K562 (cell line): ENCODE data around the gene SOBP. TPM values are rescaled to one million over a fixed set of nuclear protein-coding genes. Genes with fewer than 3 reads are reported as not detected.
A peak's percentile ranks its signal among the peaks of the same experiment; 100 is the strongest.

Experiments
- ATAC-seq: fragments of 200-7000 bp; cut with Tn5 transposase; 3 replicates; pipeline ENCODE4 v1.9.1; 2020; ENCODE audit warnings: moderate library complexity
- BruUV-seq: library from RNA; stranded (reverse); fragments of 400-500 nt; replicated peaks from 2 replicates; lab custom pipeline; 2021; lab: Mats Ljungman, UMichigan
- CTCF ChIA-PET: fragments of 300-600 bp; formaldehyde crosslinking; extraction: SDS; loops from one replicate; lab custom pipeline; 2021; ENCODE audit warnings: low intra/inter-chr PET ratio; lab: Yijun Ruan, JAX
- POLR2A ChIA-PET: fragments of 300-600, 350-650 bp; sonication (Branson Sonifier 250); formaldehyde crosslinking; extraction: SDS; loops from one replicate; lab custom pipeline; 2021; ENCODE audit warnings: antibody characterized with exemption, inconsistent platforms; lab: Yijun Ruan, JAX
- DNase-seq, 4 experiments: peaks; one replicate each; pipeline versions ENCODE4 v3.0.0 to v3.0.0-alpha.2; 2011 to 2018; ENCODE audit warnings: low spot score in 3 of 4, mixed read lengths in 3 of 4; ENCODE audit errors: extremely low read depth in 1 of 4
- FAIRE-seq: peaks from 2 replicates; lab custom pipeline; 2011; peaks lifted over from hg19 to GRCh38; lab: Jason Lieb, UNC
- H2AFZ ChIP-seq: 2 replicates; pipeline ENCODE4 v1.6.0; 2011; ENCODE audit warnings: low read depth, low read length, control low read depth, inconsistent platforms
- H3K27ac ChIP-seq: fragments of 200-600 bp; 3 replicates; pipeline ENCODE4 v1.8.0; 2011; ENCODE audit warnings: low read depth, mild to moderate bottlenecking, control low read depth, inconsistent platforms, low read length, moderate library complexity, mixed read lengths; ENCODE audit errors: extremely low read depth
- H3K27me3 ChIP-seq, 2 experiments: fragments of 300-600 bp in 1 of 2; 2 replicates in 1 of 2; 3 replicates in 1 of 2; pipeline versions ENCODE4 v1.6.0 to v1.8.0; 2011; ENCODE audit warnings: inconsistent platforms in 2 of 2, low read length in 2 of 2, mild to moderate bottlenecking in 1 of 2, mixed read lengths in 1 of 2, moderate library complexity in 1 of 2; ENCODE audit not compliant: control insufficient read depth in 2 of 2, insufficient read depth in 2 of 2
- H3K36me3 ChIP-seq: fragments of 300-600 bp; 3 replicates; pipeline ENCODE4 v1.8.0; 2011; ENCODE audit warnings: mild to moderate bottlenecking, low read length, inconsistent platforms; ENCODE audit not compliant: control insufficient read depth, insufficient read depth
- H3K4me1 ChIP-seq, 2 experiments: fragments of 200-600 bp in 1 of 2; replicated peaks in 1 of 2; 2 replicates in 1 of 2; 3 replicates in 1 of 2; pipeline versions ENCODE4 v1.5.1 to v1.8.0; 2011; ENCODE audit warnings: inconsistent platforms in 2 of 2, low read length in 2 of 2, mild to moderate bottlenecking in 1 of 2, mixed read lengths in 1 of 2, moderate library complexity in 1 of 2; ENCODE audit not compliant: control insufficient read depth in 2 of 2, insufficient read depth in 2 of 2
- H3K4me2 ChIP-seq: 2 replicates; pipeline ENCODE4 v1.6.1; 2011; ENCODE audit warnings: low read length, control low read depth, inconsistent platforms, mixed read lengths; ENCODE audit not compliant: insufficient read depth
- H3K4me3 ChIP-seq: fragments of 200-600 bp; sonication (generic), shearing (Covaris generic); 2 replicates; pipeline ENCODE4 v1.5.1; 2016; ENCODE audit warnings: control low read depth, inconsistent platforms
- H3K79me2 ChIP-seq: fragments of 200-600 bp; 3 replicates; pipeline ENCODE4 v1.8.0; 2011; ENCODE audit warnings: low read length, inconsistent platforms; ENCODE audit not compliant: control insufficient read depth, insufficient read depth
- H3K9ac ChIP-seq, 2 experiments: 2 replicates each; pipeline versions ENCODE4 v1.6.0 to v1.6.1; 2011; ENCODE audit warnings: low read depth in 2 of 2, low read length in 2 of 2, control low read depth in 1 of 2, inconsistent platforms in 1 of 2, mild to moderate bottlenecking in 1 of 2, mixed read lengths in 1 of 2; ENCODE audit not compliant: insufficient read depth in 1 of 2
- H3K9me1 ChIP-seq: one replicate; pipeline ENCODE4 v1.6.0; 2011; ENCODE audit warnings: inconsistent platforms, mild to moderate bottlenecking, low read length, moderate library complexity; ENCODE audit not compliant: control insufficient read depth, insufficient read depth
- H3K9me3 ChIP-seq: replicated peaks from 2 replicates; pipeline ENCODE4 v1.5.1; 2011; ENCODE audit warnings: low read depth, low read length, inconsistent platforms; ENCODE audit not compliant: control insufficient read depth, insufficient read depth
- H4K20me1 ChIP-seq: replicated peaks from 2 replicates; pipeline ENCODE4 v1.6.1; 2011; ENCODE audit warnings: low read length, inconsistent platforms, mixed read lengths; ENCODE audit not compliant: control insufficient read depth, insufficient read depth
- CCAR2 ChIP-seq: fragments of 200-400 bp; formaldehyde crosslinking; IDR thresholded peaks from 2 replicates; pipeline ENCODE4 v1.6.1; 2017; ENCODE audit warnings: mild to moderate bottlenecking, low read depth, low read length
- CEBPB ChIP-seq: fragments of 450-650 bp; IDR thresholded peaks from 2 replicates; pipeline ENCODE4 v1.6.1; 2016; ENCODE audit warnings: missing genetic modification characterization, missing compliant biosample characterization
- CXXC5 ChIP-seq: fragments of 250-450 bp; sonication (Bioruptor Pico); IDR thresholded peaks from 2 replicates; pipeline ENCODE4 v1.8.0; 2022; ENCODE audit warnings: inconsistent platforms, mild to moderate bottlenecking, moderate library complexity
- DLX4 ChIP-seq: fragments of 250-450 bp; sonication (Bioruptor Pico); IDR thresholded peaks from 2 replicates; pipeline ENCODE4 v1.6.1; 2021; ENCODE audit warnings: mild to moderate bottlenecking
- ETV5 ChIP-seq: sonication (generic); formaldehyde crosslinking; IDR thresholded peaks from 2 replicates; pipeline ENCODE4 v1.4.0; 2020; ENCODE audit warnings: low read depth, mild to moderate bottlenecking, missing genetic modification reagents
- GTF2F1 ChIP-seq: IDR thresholded peaks from 2 replicates; pipeline ENCODE4 v1.6.1; 2011; ENCODE audit warnings: low read depth, low read length, improper control_type of control experiment
- HDAC8 ChIP-seq: fragments of 450-650 bp; IDR thresholded peaks from 2 replicates; pipeline ENCODE4 v1.6.1; 2016; ENCODE audit warnings: mild to moderate bottlenecking, missing genetic modification characterization, moderate library complexity, missing compliant biosample characterization
- KAT7 ChIP-seq: sonication (generic); formaldehyde crosslinking; IDR thresholded peaks from 2 replicates; pipeline ENCODE4 v1.8.0; 2022; ENCODE audit warnings: missing genetic modification reagents, mild to moderate bottlenecking, borderline replicate concordance
- NR2C2 ChIP-seq, 2 experiments: fragments of 200-800 bp in 1 of 2; sonication (Bioruptor generic) in 1 of 2; sonication (generic) in 1 of 2; formaldehyde crosslinking in 1 of 2; IDR thresholded peaks; 2 replicates each; pipeline versions ENCODE4 v1.6.1 to v1.8.0; 2016 to 2022; ENCODE audit warnings: mild to moderate bottlenecking in 1 of 2, missing compliant biosample characterization in 1 of 2, missing genetic modification characterization in 1 of 2, missing genetic modification reagents in 1 of 2
- SMARCA5 ChIP-seq: fragments of 450-650 bp; IDR thresholded peaks from 2 replicates; pipeline ENCODE4 v1.6.1; 2016
- SNRNP70 ChIP-seq: fragments of 200-400 bp; formaldehyde crosslinking; optimal IDR thresholded peaks from 2 replicates; pipeline ENCODE3; 2017; ENCODE audit warnings: low read depth, low read length
- THAP12 ChIP-seq: fragments of 250-450 bp; sonication (Bioruptor Pico); IDR thresholded peaks from 2 replicates; pipeline ENCODE4 v1.9.0; 2021; ENCODE audit warnings: mild to moderate bottlenecking, inconsistent platforms
- THRB ChIP-seq: fragments of 450-650 bp; formaldehyde crosslinking; conservative IDR thresholded peaks from 2 replicates; pipeline ENCODE4 v1.4.0; 2022; ENCODE audit warnings: mild to moderate bottlenecking, missing genetic modification characterization
- TRIM24 ChIP-seq, 2 experiments: fragments of 450-650 bp; IDR thresholded peaks; 2 replicates each; pipeline ENCODE4 v1.6.1; 2016
- U2AF2 ChIP-seq: fragments of 200-400 bp; formaldehyde crosslinking; optimal IDR thresholded peaks from 2 replicates; pipeline ENCODE3; 2017; ENCODE audit warnings: low read depth, mild to moderate bottlenecking, low read length
- ZBTB1 ChIP-seq: sonication (generic); formaldehyde crosslinking; IDR thresholded peaks from 2 replicates; pipeline ENCODE4 v1.8.1; 2023; ENCODE audit warnings: missing genetic modification reagents, low read depth, mild to moderate bottlenecking, borderline replicate concordance
- ZKSCAN1 ChIP-seq: fragments of 150-350 bp; IDR thresholded peaks from 2 replicates; pipeline ENCODE4 v1.6.1; 2016; ENCODE audit warnings: low read depth, low read length
- ZNF76 ChIP-seq: fragments of 250-450 bp; sonication (Bioruptor Pico); IDR thresholded peaks from 2 replicates; pipeline ENCODE4 v1.4.0; 2020; ENCODE audit warnings: mild to moderate bottlenecking, moderate library complexity, borderline replicate concordance
- ZNF830 ChIP-seq: fragments of 250-450 bp; sonication (Bioruptor Pico); IDR thresholded peaks from 2 replicates; pipeline ENCODE4 v1.5.0; 2021; ENCODE audit warnings: mild to moderate bottlenecking
- WGBS: fragments of 100-300 bp; shearing (Covaris generic); methylation state at CpG from one replicate; pipeline ENCODE4 v1.1.6; 2016; ENCODE audit warnings: low coverage, mixed read lengths; ENCODE audit not compliant: insufficient coverage; ENCODE audit errors: missing lambda C conversion rate; 5-methylcytosine and 5-hydroxymethylcytosine counted together
- in situ Hi-C: fragments of 300-500 bp; cut with MboI; formaldehyde crosslinking; loops from 4 replicates; pipeline ENCODE4 v1.15.0; 2018; ENCODE audit warnings: inconsistent platforms, mixed read lengths
- intact Hi-C: fragments of 100-400 bp; cut with micrococcal nuclease; formaldehyde crosslinking; loops from 2 replicates; pipeline ENCODE4 v1.14.2; 2022
- polyA plus RNA-seq, 8 experiments: library from polyadenylated mRNA; depleted of rRNA in 4 of 8; stranded (reverse) in 5 of 8; unstranded in 3 of 8; fragments of >200 nt; fragmentation: Nextera tagmentation in 2 of 8; fragmentation: Illumina TruSeq in 1 of 8; extraction: Ambion mirVana in 2 of 8; extraction: Trizol in 1 of 8; gene quantifications; 2 replicates each; pipeline versions ENCODE4 v1.2.1 to v1.2.3, GENCODE V29; 2011 to 2014; ENCODE audit warnings: inconsistent platforms in 1 of 8, missing spikeins in 1 of 8
- total RNA-seq, 7 experiments: library from RNA; depleted of rRNA in 6 of 7; stranded (reverse); fragments of >200 nt in 6 of 7; fragmentation: Illumina TruSeq in 2 of 7; extraction: Trizol in 2 of 7; gene quantifications; 2 replicates each; pipeline versions ENCODE4 v1.2.1 to v1.2.3, GENCODE V29; 2011 to 2021; ENCODE audit warnings: low replicate concordance in 1 of 7

Gene SOBP
- total and polyA plus RNA-seq, 9 of the 15 experiments (the other 6 are each of a cell fraction or from before 2014, with no cell fraction given), result 0.16 TPM; not detected in 8

- FAIRE-seq, result no peak
- ChIA-PET POLR2A (interaction anchor here (0.6 to 3.1 kb wide), 8 partner anchors 9 to 185 kb away, joined by 3 to 18 read pairs (median 5); no protein-coding TSS in a partner anchor), CTCF (interaction anchor here (0.6 kb wide), 1 partner anchor 1125 kb away, joined by 3 read pairs; no protein-coding TSS in a partner anchor)
- H3K9ac ChIP-seq, result peak overlapping the region; percentile 93 to 95
- BruUV-seq, result no TSS peak
- intact Hi-C loops (no loop called here), in situ Hi-C loops (no loop called here)
- no peaks in the 10 kb centered on the region for H3K9me3 ChIP-seq
- peak overlapping the region; percentile 98 for H2AFZ ChIP-seq
- peak; percentile 10; the same call in 2 of the 3 replicates for ATAC-seq
- H3K27me3 ChIP-seq, result no peaks in the 10 kb centered on the region
- H3K79me2 ChIP-seq, result peaks cover 28% of the 10 kb centered on the region
- H3K4me2 ChIP-seq, result peak overlapping the region; percentile 90
- peak overlapping the region; percentile 60 for H3K4me3 ChIP-seq
- no peaks in the 10 kb centered on the region for H3K9me1 ChIP-seq
- peak overlapping the region; percentile 84 for H3K27ac ChIP-seq
- no peak for DNase-seq
- H3K36me3 ChIP-seq, result 0 out of 3 replicates have a peak, but pooled peaks cover 3% of the 10 kb centered on the region
- WGBS, result 40% methylated on average over 17 of the region's 22 CpGs
- H3K4me1 ChIP-seq, result peaks cover 5 to 10% of the 10 kb centered on the region in 2 experiments; a peak in 4 of 5 replicates
- no peaks in the 10 kb centered on the region for H4K20me1 ChIP-seq
- TF ChIP-seq SMARCA5, result 0 out of 2 replicates have a peak, but pooled peaks have one; percentile 16
- no peak for TF ChIP-seq ZKSCAN1
- TF ChIP-seq THAP12, result no peak
- no peak for TF ChIP-seq U2AF2
- TF ChIP-seq GTF2F1, result no peak
- 0 out of 4 replicates have a peak, but pooled peaks of 1 of the 2 experiments have one; percentile 4 for TF ChIP-seq TRIM24 (IDR thresholded peaks at IDR 0.05)
- 0 out of 2 replicates have a peak, but pooled peaks have one; percentile 10 for TF ChIP-seq CXXC5 (CRISPR knock-in tag)
- TF ChIP-seq NR2C2 (CRISPR knock-in tag; IDR thresholded peaks at IDR 0.05), result no peak
- TF ChIP-seq NR2C2 (tag; IDR thresholded peaks at IDR 0.05), result peak; percentile 63
- TF ChIP-seq KAT7 (CRISPR knock-in tag), result no peak
- TF ChIP-seq ETV5 (CRISPR knock-in tag), result 0 out of 2 replicates have a peak, but pooled peaks have one; percentile 9
- no peak for TF ChIP-seq ZNF76 (CRISPR knock-in tag)
- no peak for TF ChIP-seq DLX4
- TF ChIP-seq SNRNP70, result no peak
- no peak for TF ChIP-seq THRB (CRISPR knock-in tag)
- TF ChIP-seq CEBPB (tag), result no peak
- no peak for TF ChIP-seq CCAR2
- TF ChIP-seq HDAC8 (tag), result no peak
- peak; percentile 53; the same call in 1 of the 2 replicates for TF ChIP-seq ZBTB1 (CRISPR knock-in tag)
- no peak for TF ChIP-seq ZNF830 (CRISPR knock-in tag)
Measured at GRCh38 chr6:107460083-107460631, 29.8 kb upstream of the SOBP start.
